HepG2 (cell line): Measurements from ENCODE around the gene IGDCC3. TPM values are rescaled to one million over a fixed set of nuclear protein-coding genes. Genes with fewer than 3 reads are reported as not detected.

Experiments used
- AHDC1 ChIP-seq: sonication (generic); formaldehyde crosslinking; IDR thresholded peaks from 2 replicates; pipeline ENCODE4 v1.5.1; 2020; ENCODE audit warnings: mild to moderate bottlenecking, missing genetic modification reagents, borderline replicate concordance
- ATM ChIP-seq: fragments of 450-650 bp; IDR thresholded peaks from 2 replicates; pipeline ENCODE4 v1.7.1; 2017; ENCODE audit warnings: mild to moderate bottlenecking, borderline replicate concordance
- BORCS8-MEF2B ChIP-seq: sonication (generic); formaldehyde crosslinking; IDR thresholded peaks from 2 replicates; pipeline ENCODE4 v1.8.0; 2022; ENCODE audit warnings: mild to moderate bottlenecking, missing genetic modification reagents
- JUNB ChIP-seq: sonication (generic); formaldehyde crosslinking; IDR thresholded peaks from 2 replicates; pipeline ENCODE4 v1.8.0; 2022; ENCODE audit warnings: missing genetic modification reagents, mild to moderate bottlenecking, borderline replicate concordance
- MAFF ChIP-seq: IDR thresholded peaks from 2 replicates; pipeline ENCODE4 v1.6.1; 2011; ENCODE audit warnings: low read depth, low read length, improper control_type of control experiment
- NRL ChIP-seq: sonication (generic); formaldehyde crosslinking; IDR thresholded peaks from 2 replicates; pipeline ENCODE4 v1.5.0; 2020; ENCODE audit warnings: missing genetic modification reagents, mild to moderate bottlenecking, moderate library complexity, borderline replicate concordance
- RNF219 ChIP-seq: sonication (generic); formaldehyde crosslinking; IDR thresholded peaks from 2 replicates; pipeline ENCODE4 v1.5.0; 2020; ENCODE audit warnings: mild to moderate bottlenecking, missing genetic modification reagents
- RXRA ChIP-seq: sonication (generic); formaldehyde crosslinking; IDR thresholded peaks from 2 replicates; pipeline ENCODE4 v1.5.1; 2020; ENCODE audit warnings: missing genetic modification reagents
- SATB2 ChIP-seq: sonication (generic); formaldehyde crosslinking; IDR thresholded peaks from 2 replicates; pipeline ENCODE4 v1.5.0; 2020; ENCODE audit warnings: missing genetic modification reagents
- SMYD3 ChIP-seq: sonication (generic); formaldehyde crosslinking; IDR thresholded peaks from 2 replicates; pipeline ENCODE4 v1.8.1; 2023; ENCODE audit warnings: mild to moderate bottlenecking, missing genetic modification reagents
- TAF15 ChIP-seq: fragments of 200-400 bp; formaldehyde crosslinking; IDR thresholded peaks from one replicate; pipeline ENCODE4 v1.6.1; 2018; ENCODE audit warnings: mild to moderate bottlenecking, low read depth, low read length; ENCODE audit not compliant: poor library complexity, severe bottlenecking
- TRIM24 ChIP-seq: sonication (generic); formaldehyde crosslinking; IDR thresholded peaks from 2 replicates; pipeline ENCODE4 v1.8.0; 2022; ENCODE audit warnings: mild to moderate bottlenecking, missing genetic modification reagents
- TSC22D2 ChIP-seq: sonication (generic); formaldehyde crosslinking; IDR thresholded peaks from 2 replicates; pipeline ENCODE4 v1.5.1; 2020; ENCODE audit warnings: missing genetic modification reagents, mild to moderate bottlenecking, borderline replicate concordance
- ZBTB14 ChIP-seq: sonication (generic); formaldehyde crosslinking; IDR thresholded peaks from 2 replicates; pipeline ENCODE4 v1.4.0; 2020; ENCODE audit warnings: missing genetic modification reagents
- ZBTB42 ChIP-seq: sonication (generic); formaldehyde crosslinking; IDR thresholded peaks from 2 replicates; pipeline ENCODE4 v1.5.0; 2020; ENCODE audit warnings: mild to moderate bottlenecking, missing genetic modification reagents
- ZNF180 ChIP-seq: sonication (generic); formaldehyde crosslinking; IDR thresholded peaks from 2 replicates; pipeline ENCODE4 v1.4.0; 2020; ENCODE audit warnings: low read depth, missing genetic modification reagents, borderline replicate concordance
- ZNF225 ChIP-seq: sonication (generic); formaldehyde crosslinking; IDR thresholded peaks from 2 replicates; pipeline ENCODE4 v1.4.0; 2020; ENCODE audit warnings: mild to moderate bottlenecking, missing genetic modification reagents
- ZNF263 ChIP-seq: sonication (generic); formaldehyde crosslinking; IDR thresholded peaks from 2 replicates; pipeline ENCODE4 v1.4.0; 2020; ENCODE audit warnings: missing genetic modification reagents
- ZNF747 ChIP-seq: sonication (generic); formaldehyde crosslinking; IDR thresholded peaks from 2 replicates; pipeline ENCODE4 v1.8.1; 2023; ENCODE audit warnings: missing genetic modification reagents, mild to moderate bottlenecking, borderline replicate concordance
- ZNF772 ChIP-seq: sonication (generic); formaldehyde crosslinking; IDR thresholded peaks from 2 replicates; pipeline ENCODE4 v1.5.0; 2020; ENCODE audit warnings: mild to moderate bottlenecking, missing genetic modification reagents
- ZNF781 ChIP-seq: sonication (generic); formaldehyde crosslinking; IDR thresholded peaks from 2 replicates; pipeline ENCODE4 v1.5.1; 2020; ENCODE audit warnings: borderline replicate concordance, mild to moderate bottlenecking, missing genetic modification reagents; ENCODE audit errors: not compliant biosample characterization
- ZSCAN25 ChIP-seq: sonication (generic); formaldehyde crosslinking; IDR thresholded peaks from 2 replicates; pipeline ENCODE4 v1.8.0; 2022; ENCODE audit warnings: mild to moderate bottlenecking, missing genetic modification reagents
- ZSCAN31 ChIP-seq: sonication (generic); formaldehyde crosslinking; IDR thresholded peaks from 2 replicates; pipeline ENCODE4 v1.5.0; 2020; ENCODE audit warnings: low read depth, mild to moderate bottlenecking, missing genetic modification reagents
- polyA plus RNA-seq, 8 experiments: library from polyadenylated mRNA; depleted of rRNA in 3 of 8; stranded (reverse) in 7 of 8; unstranded in 1 of 8; fragments of >200 nt; fragmentation: Illumina TruSeq in 4 of 8; extraction: Trizol in 4 of 8; gene quantifications; 2 replicates each; pipeline versions ENCODE4 v1.2.1 to v1.2.3, GENCODE V29; 2011 to 2016; ENCODE audit warnings: low read depth in 4 of 8, missing spikeins in 1 of 8, mixed read lengths in 1 of 8; ENCODE audit not compliant: insufficient read depth in 1 of 8
- total RNA-seq, 5 experiments: library from RNA; depleted of rRNA; stranded (reverse); fragments of >200 nt; fragmentation: Illumina TruSeq; extraction: Trizol; gene quantifications; 2 replicates each; pipeline ENCODE4 v1.2.3, GENCODE V29; 2016; ENCODE audit warnings: low read depth in 1 of 5

Gene IGDCC3
- total and polyA plus RNA-seq, 2 of the 13 experiments (the other 11 are each of a cell fraction or from before 2014, with no cell fraction given): 30.1 to 51.8 TPM

- TF ChIP-seq ZNF180 (no peak), SMYD3 (CRISPR knock-in tag) (no peak), ZSCAN31 (CRISPR knock-in tag) (no peak), ZNF772 (CRISPR knock-in tag) (no peak), JUNB (no peak), MAFF (no peak), SATB2 (CRISPR knock-in tag) (no peak), BORCS8-MEF2B (CRISPR knock-in tag) (no peak), ZNF747 (CRISPR knock-in tag) (no peak), AHDC1 (CRISPR knock-in tag) (no peak), ZNF263 (CRISPR knock-in tag) (no peak), ZSCAN25 (CRISPR knock-in tag) (peak; percentile 55; the same call in 1 of the 2 replicates), RNF219 (CRISPR knock-in tag) (no peak), TRIM24 (no peak), ATM (no peak), TAF15 (no peak), TSC22D2 (no peak), ZBTB14 (CRISPR knock-in tag) (0 out of 2 replicates have a peak, but pooled peaks have one; percentile 12), NRL (CRISPR knock-in tag) (peak; percentile 79; the same call in 1 of the 2 replicates), ZNF225 (CRISPR knock-in tag) (no peak), RXRA (no peak; the same call in none of the 2 replicates), ZBTB42 (CRISPR knock-in tag) (no peak), ZNF781 (no peak)
These were observed at the start of gene IGDCC3 (continued) for GRCh38 chr15:65377976-65378366.
